HUES64 (cell line): Measurements from ENCODE around the gene SPDL1.

ENCODE experiments used
- H3K27ac ChIP-seq: 2 replicates; pipeline ENCODE4 v1.7.0; 2013; ENCODE audit warnings: low read depth, low read length, inconsistent platforms
- H3K27me3 ChIP-seq: 2 replicates; pipeline ENCODE4 v1.6.1; 2013; ENCODE audit warnings: mild to moderate bottlenecking, low read length; ENCODE audit not compliant: insufficient read depth
- H3K36me3 ChIP-seq: 2 replicates; pipeline ENCODE4 v1.6.1; 2013; ENCODE audit warnings: mild to moderate bottlenecking, low read length; ENCODE audit not compliant: insufficient read depth
- H3K4me1 ChIP-seq: 2 replicates; pipeline ENCODE4 v1.6.1; 2013; ENCODE audit warnings: mild to moderate bottlenecking, low read length, moderate library complexity; ENCODE audit not compliant: insufficient read depth
- H3K4me3 ChIP-seq: 2 replicates; pipeline ENCODE4 v1.5.1; 2013; ENCODE audit warnings: mild to moderate bottlenecking, low read length, moderate library complexity
- H3K9ac ChIP-seq: 2 replicates; pipeline ENCODE4 v1.6.1; 2013; ENCODE audit warnings: mild to moderate bottlenecking, low read depth, low read length
- H3K9me3 ChIP-seq: 2 replicates; pipeline ENCODE4 v1.6.1; 2013; ENCODE audit warnings: low read depth, low read length; ENCODE audit not compliant: insufficient read depth
- WGBS: fragments of 150-250, 120-280 bp; methylation state at CpG from one replicate; pipeline ENCODE4 v1.1.7; 2013; ENCODE audit warnings: missing lambda C conversion rate; 5-methylcytosine and 5-hydroxymethylcytosine counted together

SPDL1 gene

DNA sequence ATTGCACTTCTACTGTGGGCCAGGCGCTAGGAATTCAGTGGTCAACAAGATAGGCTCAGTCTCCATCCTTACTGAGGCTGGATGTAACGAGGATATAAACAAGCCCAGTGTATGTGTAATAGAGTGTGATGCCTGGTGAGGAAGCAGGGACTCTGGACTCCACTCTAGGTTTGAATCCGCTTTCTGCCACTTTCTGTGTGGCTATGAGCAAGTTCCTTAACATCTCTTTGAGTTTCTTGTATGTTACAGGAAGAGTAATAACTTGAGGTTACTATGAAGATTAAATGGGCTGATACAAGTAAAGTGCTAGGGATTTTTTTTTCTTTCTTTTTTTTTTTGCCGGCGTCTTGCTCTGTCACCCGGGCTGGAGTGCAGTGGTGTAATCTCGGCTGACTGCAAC is 65.9 kb downstream of the SPDL1 start:
- Histone ChIP-seq H3K27ac (no peak overlapping the region), H3K9me3 (no peaks in the 10 kb centered on the region), H3K4me3 (no peak overlapping the region), H3K36me3 (no peaks in the 10 kb centered on the region), H3K4me1 (0 out of 2 replicates have a peak, but pooled peaks cover 9% of the 10 kb centered on the region), H3K9ac (no peak overlapping the region), H3K27me3 (no peaks in the 10 kb centered on the region)
- 95% methylated on average over 7 of the region's 7 CpGs for WGBS

DNA sequence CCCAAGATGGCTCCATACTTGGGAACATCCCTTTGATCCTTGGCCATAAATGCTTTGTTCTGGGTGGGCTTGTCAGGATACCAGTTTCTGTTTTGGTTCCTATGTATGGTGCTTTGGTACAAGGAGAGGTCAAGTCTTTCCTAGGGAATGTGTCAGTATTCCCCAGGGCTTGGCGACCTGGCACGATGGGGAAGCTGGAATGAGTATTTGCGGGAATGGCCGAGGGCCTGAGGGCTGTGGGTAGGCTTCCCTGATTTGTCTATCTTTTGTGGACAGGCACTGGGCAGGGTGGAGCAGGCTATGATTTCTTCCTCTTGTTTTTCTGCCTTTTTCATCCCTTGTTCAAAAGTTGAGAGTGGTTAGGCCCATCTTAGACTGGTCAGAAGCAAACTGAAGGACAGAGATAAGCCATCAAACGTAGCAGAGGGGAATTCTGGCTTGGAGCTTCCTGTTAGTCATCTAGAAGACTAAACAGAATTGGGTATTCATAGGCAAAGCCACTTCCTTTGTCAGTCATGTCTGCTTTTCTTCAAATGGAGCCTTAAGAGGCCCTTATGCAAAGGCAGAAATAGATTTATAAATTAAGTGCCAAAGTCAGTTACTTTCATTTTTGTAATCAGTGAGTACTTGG is 67.2 kb downstream of the SPDL1 start:
- Histone ChIP-seq H3K4me3 (no peak overlapping the region), H3K27me3 (no peaks in the 10 kb centered on the region), H3K36me3 (no peaks in the 10 kb centered on the region), H3K9me3 (no peaks in the 10 kb centered on the region), H3K4me1 (0 out of 2 replicates have a peak, but pooled peaks cover 9% of the 10 kb centered on the region), H3K9ac (no peak overlapping the region), H3K27ac (no peak overlapping the region)
- WGBS, result 90% methylated on average over 5 of the region's 5 CpGs

- 85% methylated on average over 5 of the region's 5 CpGs for WGBS
- no peaks in the 10 kb centered on the region for H3K36me3 ChIP-seq
- 0 out of 2 replicates have a peak, but pooled peaks cover 9% of the 10 kb centered on the region for H3K4me1 ChIP-seq
- H3K27me3 ChIP-seq, result no peaks in the 10 kb centered on the region
- H3K9ac ChIP-seq, result no peak overlapping the region
- H3K27ac ChIP-seq, result no peak overlapping the region
- H3K9me3 ChIP-seq, result no peaks in the 10 kb centered on the region
- no peak overlapping the region for H3K4me3 ChIP-seq
These were observed 68.0 kb downstream of the SPDL1 start for GRCh38 chr5:169651526-169651925.

GRCh38 chr5:169652057-169652456 is 68.5 kb downstream of the SPDL1 start:
- H3K27me3 ChIP-seq, result no peaks in the 10 kb centered on the region
- H3K36me3 ChIP-seq, result no peaks in the 10 kb centered on the region
- WGBS, result 91% methylated on average over 1 of the region's 1 CpG
- H3K9me3 ChIP-seq, result no peaks in the 10 kb centered on the region
- 0 out of 2 replicates have a peak, but pooled peaks cover 9% of the 10 kb centered on the region for H3K4me1 ChIP-seq
- H3K9ac ChIP-seq, result no peak overlapping the region
- H3K4me3 ChIP-seq, result no peak overlapping the region
- no peak overlapping the region for H3K27ac ChIP-seq

GRCh38 chr5:169653091-169653490 is 69.5 kb downstream of the SPDL1 start:
- no peak overlapping the region for H3K4me3 ChIP-seq
- 92% methylated on average over 4 of the region's 5 CpGs for WGBS
- H3K4me1 ChIP-seq, result 0 out of 2 replicates have a peak, but pooled peaks cover 9% of the 10 kb centered on the region
- H3K27me3 ChIP-seq, result no peaks in the 10 kb centered on the region
- no peak overlapping the region for H3K27ac ChIP-seq
- H3K9ac ChIP-seq, result no peak overlapping the region
- no peaks in the 10 kb centered on the region for H3K36me3 ChIP-seq
- no peaks in the 10 kb centered on the region for H3K9me3 ChIP-seq
